B cell (primary cell): ENCODE results near the gene TMEM156. TPM values are rescaled to one million over a fixed set of nuclear protein-coding genes. Genes with fewer than 3 reads are reported as not detected.

ENCODE experiments used
- ATAC-seq: fragments of 200-7000 bp; cut with Tn5 transposase; one replicate; pipeline ENCODE4 v1.10.0; 2021; ENCODE audit warnings: low read depth, mild to moderate bottlenecking, moderate number of reproducible peaks, moderate library complexity
- CTCF ChIA-PET: fragments of 350-600 bp; sonication (Branson Sonifier 250); formaldehyde crosslinking; loops from one replicate; lab custom pipeline; 2021; ENCODE audit warnings: antibody characterized with exemption, inconsistent platforms; lab: Charles Lee
- POLR2A ChIA-PET: fragments of 350-600 bp; sonication (Branson Sonifier 250); formaldehyde crosslinking; loops from one replicate; lab custom pipeline; 2021; ENCODE audit warnings: antibody characterized with exemption; lab: Charles Lee
- DNase-seq: peaks from one replicate; pipeline ENCODE4 v3.0.0; 2013
- H2AFZ ChIP-seq: 2 replicates; pipeline ENCODE4 v1.6.1; 2012; ENCODE audit warnings: mild to moderate bottlenecking, low read depth, low read length; ENCODE audit not compliant: insufficient read depth, poor library complexity, severe bottlenecking
- H3K27ac ChIP-seq, 2 donors: 1 replicate in 1 of 2; 2 replicates in 1 of 2; pipeline ENCODE4 v1.5.1; 2012 to 2013; ENCODE audit warnings: low read length in 2 of 2, mild to moderate bottlenecking in 2 of 2, moderate library complexity in 1 of 2
- H3K27me3 ChIP-seq, 4 experiments: fragments of 200-600 bp in 1 of 4; sonication (generic) in 1 of 4; replicated peaks in 1 of 4; 1 replicate in 2 of 4; 2 replicates in 2 of 4; pipeline versions ENCODE4 v1.6.1 to v1.7.0; 2013 to 2016; ENCODE audit warnings: low read length in 3 of 4, mild to moderate bottlenecking in 2 of 4, mixed read lengths in 1 of 4, moderate library complexity in 1 of 4; ENCODE audit not compliant: insufficient read depth in 4 of 4, control insufficient read depth in 3 of 4; ENCODE audit errors: control extremely low read depth in 1 of 4
- H3K36me3 ChIP-seq, 2 experiments: replicated peaks in 1 of 2; 1 replicate in 1 of 2; 2 replicates in 1 of 2; pipeline versions ENCODE4 v1.6.1 to v1.7.1; 2013; ENCODE audit warnings: low read length in 1 of 2; ENCODE audit not compliant: insufficient read depth in 2 of 2, control insufficient read depth in 1 of 2; ENCODE audit errors: control extremely low read depth in 1 of 2, extremely low read depth in 1 of 2
- H3K4me1 ChIP-seq, 2 donors: fragments of 200-600 bp in 1 of 2; sonication (generic) in 1 of 2; 1 replicate in 1 of 2; 2 replicates in 1 of 2; pipeline versions ENCODE4 v1.5.1 to v1.6.1; 2013 to 2017; ENCODE audit warnings: low read length in 2 of 2; ENCODE audit not compliant: control insufficient read depth in 2 of 2, insufficient read depth in 2 of 2
- H3K4me2 ChIP-seq: replicated peaks from 2 replicates; pipeline ENCODE3; 2012; ENCODE audit warnings: mild to moderate bottlenecking, low read depth, low read length; ENCODE audit not compliant: poor library complexity, severe bottlenecking
- H3K4me3 ChIP-seq, 5 experiments: fragments of 200-600 bp in 1 of 5; sonication (generic) in 1 of 5; 1 replicate in 3 of 5; 2 replicates in 2 of 5; pipeline versions ENCODE4 v1.5.1 to v1.7.0; 2011 to 2016; ENCODE audit warnings: low read length in 4 of 5, mild to moderate bottlenecking in 4 of 5, low read depth in 2 of 5, control low read depth in 1 of 5, moderate library complexity in 1 of 5; ENCODE audit not compliant: insufficient read depth in 1 of 5; ENCODE audit errors: control extremely low read depth in 1 of 5, extremely low read depth in 1 of 5
- H3K79me2 ChIP-seq: fragments of 200-600 bp; sonication (generic); one replicate; pipeline ENCODE4 v1.6.0; 2016; ENCODE audit warnings: low read length; ENCODE audit not compliant: control insufficient read depth, insufficient read depth
- H3K9ac ChIP-seq: fragments of 200-600 bp; sonication (generic); 2 replicates; pipeline ENCODE4 v1.6.1; 2017; ENCODE audit warnings: mild to moderate bottlenecking, low read length, moderate library complexity
- H3K9me3 ChIP-seq, 3 donors: one replicate each; pipeline versions ENCODE4 v1.6.1 to v1.7.1; 2013; ENCODE audit warnings: low read length in 2 of 3; ENCODE audit not compliant: control insufficient read depth in 2 of 3, insufficient read depth in 1 of 3; ENCODE audit errors: control extremely low read depth in 1 of 3
- H4K20me1 ChIP-seq: 2 replicates; pipeline ENCODE4 v1.6.0; 2012; ENCODE audit warnings: mild to moderate bottlenecking, low read length; ENCODE audit not compliant: insufficient read depth, control insufficient read depth, poor library complexity, severe bottlenecking
- H3K27ac Mint-ChIP-seq: one replicate; pipeline ENCODE4 v1.8.0; 2021; ENCODE audit warnings: mixed read lengths
- H3K27me3 Mint-ChIP-seq: one replicate; pipeline ENCODE4 v1.8.0; 2021; ENCODE audit warnings: mixed read lengths
- H3K4me1 Mint-ChIP-seq: one replicate; pipeline ENCODE4 v1.8.0; 2021; ENCODE audit warnings: mixed read lengths
- H3K4me3 Mint-ChIP-seq: one replicate; pipeline ENCODE4 v1.8.0; 2021; ENCODE audit warnings: mixed read lengths
- H3K9me3 Mint-ChIP-seq: one replicate; pipeline ENCODE4 v1.8.0; 2022; ENCODE audit warnings: mixed read lengths; ENCODE audit not compliant: insufficient read depth
- CTCF ChIP-seq: fragments of 200-600 bp; IDR thresholded peaks from one replicate; pipeline ENCODE4 v1.8.0; 2022; ENCODE audit warnings: antibody characterized with exemption, mild to moderate bottlenecking
- EZH2 ChIP-seq: IDR thresholded peaks from 2 replicates; pipeline ENCODE4 v1.6.1; 2012; ENCODE audit warnings: borderline replicate concordance, low read depth, mild to moderate bottlenecking, moderate library complexity, low read length; ENCODE audit not compliant: insufficient read depth, poor library complexity, severe bottlenecking
- WGBS: methylation state at CpG from one replicate; pipeline ENCODE4 v1.1.5; 2013; ENCODE audit warnings: missing lambda C conversion rate; ENCODE audit not compliant: insufficient coverage; 5-methylcytosine and 5-hydroxymethylcytosine counted together
- intact Hi-C: fragments of 100-400 bp; cut with micrococcal nuclease; formaldehyde crosslinking; loops from one replicate; pipeline ENCODE4 v1.10.0; 2022
- polyA plus RNA-seq: library from polyadenylated mRNA; depleted of rRNA; stranded (reverse); fragments of >200 nt; gene quantifications from 2 replicates; pipeline ENCODE4 v1.2.3, GENCODE V29; 2012
- total RNA-seq, 2 donors: library from RNA; stranded (reverse); fragments of 120-200 nt in 1 of 2; gene quantifications; 1 replicate in 1 of 2; 2 replicates in 1 of 2; pipeline versions ENCODE4 v1.2.3 to v1.2.4, GENCODE V29; 2013 to 2022

Gene TMEM156
- total and polyA plus RNA-seq, 2 donors (not counting 1 experiment from before 2014, with no cell fraction given) = 58.4 to 59.9 TPM

GRCh38 chr4:38924353-38924752 is 107.9 kb downstream of the TMEM156 start:
- DNase-seq (no peak), ATAC-seq (no peak)
- no peaks in the 10 kb centered on the region for H3K27me3 Mint-ChIP-seq
- H3K9ac ChIP-seq = no peak overlapping the region
- TF ChIP-seq EZH2 = no peak
- H2AFZ ChIP-seq = no peak overlapping the region
- H3K9me3 ChIP-seq = no peaks in the 10 kb centered on the region
- H3K4me1 ChIP-seq = peaks cover 5% of the 10 kb centered on the region in 2 donors
- H3K79me2 ChIP-seq = no peaks in the 10 kb centered on the region
- H3K4me1 Mint-ChIP-seq = peaks cover 8% of the 10 kb centered on the region
- H4K20me1 ChIP-seq = no peaks in the 10 kb centered on the region
- POLR2A ChIA-PET = interaction anchor here (0.6 kb wide), 1 partner anchor 79 kb away, joined by 4 read pairs; no protein-coding TSS in a partner anchor
- intact Hi-C loops = no loop called here
- H3K27ac ChIP-seq = no peak overlapping the region
- H3K4me2 ChIP-seq = no peak overlapping the region
- H3K9me3 Mint-ChIP-seq = no peaks in the 10 kb centered on the region
- H3K4me3 Mint-ChIP-seq = no peak overlapping the region
- WGBS = 95% methylated on average over 2 of the region's 5 CpGs
- H3K4me3 ChIP-seq = no peak overlapping the region
- no peaks in the 10 kb centered on the region for H3K36me3 ChIP-seq
- no peaks in the 10 kb centered on the region for H3K27me3 ChIP-seq
- CTCF ChIA-PET = interaction anchor here (0.6 to 0.9 kb wide), 2 partner anchors 9 to 166 kb away, joined by 3 read pairs; no protein-coding TSS in a partner anchor
- no peak overlapping the region for H3K27ac Mint-ChIP-seq

GRCh38 chr4:38923746-38924145 is 108.5 kb downstream of the TMEM156 start:
- Histone ChIP-seq H3K4me3 (no peak overlapping the region), H3K27me3 (no peaks in the 10 kb centered on the region), H3K36me3 (no peaks in the 10 kb centered on the region), H2AFZ (no peak overlapping the region), H3K4me2 (no peak overlapping the region), H3K4me1 (peaks cover 5% of the 10 kb centered on the region in 2 donors), H4K20me1 (no peaks in the 10 kb centered on the region), H3K27ac (no peak overlapping the region), H3K79me2 (no peaks in the 10 kb centered on the region), H3K9me3 (no peaks in the 10 kb centered on the region), H3K9ac (no peak overlapping the region)
- intact Hi-C loops = no loop called here
- H3K27me3 Mint-ChIP-seq = no peaks in the 10 kb centered on the region
- ChIA-PET POLR2A (interaction anchor here (0.6 kb wide), 1 partner anchor 568 kb away, joined by 7 read pairs; no protein-coding TSS in a partner anchor), CTCF (interaction anchor here (0.6 kb wide), 1 partner anchor 167 kb away, joined by 3 read pairs; no protein-coding TSS in a partner anchor)
- no peak for TF ChIP-seq CTCF
- TF ChIP-seq EZH2 = no peak
- ATAC-seq (no peak), DNase-seq (no peak)
- H3K4me1 Mint-ChIP-seq = peaks cover 8% of the 10 kb centered on the region
- H3K27ac Mint-ChIP-seq = no peak overlapping the region
- H3K9me3 Mint-ChIP-seq = no peaks in the 10 kb centered on the region
- H3K4me3 Mint-ChIP-seq = no peak overlapping the region
- WGBS = no CpG with 5 or more reads among the region's 2 CpGs
